Endodermal cell (in vitro differentiated cells): ENCODE results near the gene SZT2. TPM values are rescaled to one million over a fixed set of nuclear protein-coding genes. Genes with fewer than 3 reads are reported as not detected.

Source experiments
- DNase-seq: peaks from one replicate; pipeline ENCODE4 v3.0.0-alpha.2; 2017
- H3K27ac ChIP-seq: 2 replicates; pipeline ENCODE4 v1.5.1; 2013; ENCODE audit warnings: mild to moderate bottlenecking, low read depth, low read length, moderate library complexity
- H3K27me3 ChIP-seq: 2 replicates; pipeline ENCODE4 v1.6.1; 2013; ENCODE audit warnings: mild to moderate bottlenecking, low read length, moderate library complexity; ENCODE audit not compliant: insufficient read depth, control insufficient read depth, poor library complexity, severe bottlenecking
- H3K36me3 ChIP-seq: 2 replicates; pipeline ENCODE4 v1.7.0; 2013; ENCODE audit warnings: mild to moderate bottlenecking, low read length, moderate library complexity; ENCODE audit not compliant: control insufficient read depth, insufficient read depth
- H3K4me1 ChIP-seq: one replicate; pipeline ENCODE4 v1.7.0; 2013; ENCODE audit warnings: low read length; ENCODE audit not compliant: control insufficient read depth, insufficient read depth
- H3K4me3 ChIP-seq: 2 replicates; pipeline ENCODE4 v1.5.1; 2013; ENCODE audit warnings: mild to moderate bottlenecking, low read length, moderate library complexity
- H3K9ac ChIP-seq: 2 replicates; pipeline ENCODE4 v1.6.1; 2013; ENCODE audit warnings: mild to moderate bottlenecking, low read length, moderate library complexity; ENCODE audit not compliant: poor library complexity, severe bottlenecking; ENCODE audit errors: extremely low read depth
- H3K9me3 ChIP-seq: 2 replicates; pipeline ENCODE4 v1.6.1; 2013; ENCODE audit warnings: mild to moderate bottlenecking, low read length, moderate library complexity; ENCODE audit not compliant: control insufficient read depth
- H3K27ac Mint-ChIP-seq: 2 replicates; pipeline ENCODE4 v1.8.0; 2020; ENCODE audit warnings: mixed read lengths
- H3K27me3 Mint-ChIP-seq: 2 replicates; pipeline ENCODE4 v1.8.0; 2021; ENCODE audit warnings: mild to moderate bottlenecking, mixed read lengths; ENCODE audit not compliant: insufficient read depth
- H3K36me3 Mint-ChIP-seq: 2 replicates; pipeline ENCODE4 v1.8.0; 2020; ENCODE audit warnings: low read depth, mixed read lengths
- H3K4me1 Mint-ChIP-seq: 2 replicates; pipeline ENCODE4 v1.8.0; 2020; ENCODE audit warnings: mixed read lengths
- H3K4me3 Mint-ChIP-seq: 2 replicates; pipeline ENCODE4 v1.8.0; 2020; ENCODE audit warnings: mild to moderate bottlenecking, moderate library complexity, mixed read lengths
- H3K9me3 Mint-ChIP-seq: 2 replicates; pipeline ENCODE4 v1.8.0; 2020; ENCODE audit warnings: mild to moderate bottlenecking, mixed read lengths
- WGBS, 2 experiments: methylation state at CpG; one replicate each; pipeline versions ENCODE4 v1.1.5 to v1.1.7; 2013; ENCODE audit warnings: missing lambda C conversion rate in 2 of 2, mixed read lengths in 1 of 2; ENCODE audit not compliant: insufficient coverage in 1 of 2, insufficient read length in 1 of 2; 5-methylcytosine and 5-hydroxymethylcytosine counted together
- total RNA-seq, 2 donors: library from RNA; stranded (reverse); fragmentation: NEBNext Ultra II Directional in 1 of 2; extraction: Animal tissue kit (Norgen Biotek cat#: 25700) in 1 of 2; gene quantifications; 2 replicates in 1 of 2; 3 replicates in 1 of 2; pipeline ENCODE4 v1.2.1, GENCODE V29; 2021
- TF ChIP-seq, protein P1 (sequence below): fragments of 200-600 bp; sonication (generic); conservative IDR thresholded peaks from 2 replicates; pipeline ENCODE4 v1.5.0; 2021; ENCODE audit warnings: antibody characterized with exemption, mild to moderate bottlenecking

SZT2 gene
- total RNA-seq, 2 donors from 2014 or later, result 55.6 to 59.7 TPM

- TF ChIP-seq, protein P1, sequence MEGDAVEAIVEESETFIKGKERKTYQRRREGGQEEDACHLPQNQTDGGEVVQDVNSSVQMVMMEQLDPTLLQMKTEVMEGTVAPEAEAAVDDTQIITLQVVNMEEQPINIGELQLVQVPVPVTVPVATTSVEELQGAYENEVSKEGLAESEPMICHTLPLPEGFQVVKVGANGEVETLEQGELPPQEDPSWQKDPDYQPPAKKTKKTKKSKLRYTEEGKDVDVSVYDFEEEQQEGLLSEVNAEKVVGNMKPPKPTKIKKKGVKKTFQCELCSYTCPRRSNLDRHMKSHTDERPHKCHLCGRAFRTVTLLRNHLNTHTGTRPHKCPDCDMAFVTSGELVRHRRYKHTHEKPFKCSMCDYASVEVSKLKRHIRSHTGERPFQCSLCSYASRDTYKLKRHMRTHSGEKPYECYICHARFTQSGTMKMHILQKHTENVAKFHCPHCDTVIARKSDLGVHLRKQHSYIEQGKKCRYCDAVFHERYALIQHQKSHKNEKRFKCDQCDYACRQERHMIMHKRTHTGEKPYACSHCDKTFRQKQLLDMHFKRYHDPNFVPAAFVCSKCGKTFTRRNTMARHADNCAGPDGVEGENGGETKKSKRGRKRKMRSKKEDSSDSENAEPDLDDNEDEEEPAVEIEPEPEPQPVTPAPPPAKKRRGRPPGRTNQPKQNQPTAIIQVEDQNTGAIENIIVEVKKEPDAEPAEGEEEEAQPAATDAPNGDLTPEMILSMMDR, result no peak
- no peaks in the 10 kb centered on the region for H3K9me3 Mint-ChIP-seq
- WGBS, 2 experiments, result 91 to 94% methylated on average over 5 to 10 of the region's 10 CpGs
- Histone ChIP-seq H3K9ac (no peak overlapping the region), H3K27ac (no peak overlapping the region), H3K9me3 (no peaks in the 10 kb centered on the region), H3K4me1 (peaks cover 3% of the 10 kb centered on the region), H3K36me3 (no peaks in the 10 kb centered on the region), H3K4me3 (no peak overlapping the region), H3K27me3 (peaks cover 6% of the 10 kb centered on the region)
- peaks cover 4% of the 10 kb centered on the region for H3K36me3 Mint-ChIP-seq
- no peak overlapping the region for H3K27ac Mint-ChIP-seq
- no peaks in the 10 kb centered on the region for H3K27me3 Mint-ChIP-seq
- peaks cover 18% of the 10 kb centered on the region for H3K4me1 Mint-ChIP-seq
- no peak overlapping the region for H3K4me3 Mint-ChIP-seq
- no peak for DNase-seq
Observed at GRCh38 chr1:43351421-43352350, 38.0 kb upstream of the SZT2 start.

DNA sequence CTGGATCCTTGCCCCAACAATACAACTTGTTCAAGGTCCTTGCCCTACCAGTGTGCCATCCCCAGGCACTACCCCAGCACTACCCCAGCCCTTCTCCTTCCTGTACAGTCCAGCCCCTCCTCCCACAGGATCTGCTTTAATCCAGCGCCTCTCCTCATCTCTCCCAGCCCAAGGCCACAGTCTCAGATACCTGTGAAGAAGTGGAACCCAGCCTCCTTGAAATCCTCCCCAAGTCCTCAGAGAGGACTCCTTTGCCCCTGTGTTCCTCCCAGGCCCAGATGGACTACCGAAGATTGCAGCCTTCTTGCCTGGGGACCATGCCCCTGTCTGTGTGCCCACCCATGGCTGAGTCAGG is 37.4 kb upstream of the SZT2 start:
- Mint-ChIP-seq H3K27ac (no peak overlapping the region), H3K27me3 (no peaks in the 10 kb centered on the region)
- TF ChIP-seq, protein P1, result no peak

DNA sequence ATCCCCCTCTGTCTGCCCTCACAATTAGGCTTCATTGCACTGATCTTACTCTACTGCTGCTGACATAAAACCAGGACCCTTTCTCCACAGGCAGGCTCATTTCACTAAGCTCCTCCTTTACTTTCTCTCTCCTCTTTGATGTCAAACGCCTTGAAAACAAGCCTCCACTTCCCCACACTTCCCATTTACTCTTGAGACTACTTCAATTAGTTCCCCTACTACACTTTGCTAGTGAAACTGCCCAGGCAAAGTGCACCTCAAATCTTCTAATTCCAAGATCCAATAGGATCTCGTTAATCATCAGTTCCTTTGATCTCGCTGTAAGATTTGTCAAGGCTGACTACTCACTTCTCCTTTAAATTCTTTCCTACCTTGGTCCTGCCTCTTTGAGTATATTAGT is 36.8 kb upstream of the SZT2 start:
- H3K4me3 Mint-ChIP-seq, result no peak overlapping the region
- no peak overlapping the region for H3K27ac Mint-ChIP-seq
- Histone ChIP-seq H3K27ac (no peak overlapping the region), H3K4me3 (no peak overlapping the region), H3K4me1 (no peaks in the 10 kb centered on the region), H3K36me3 (no peaks in the 10 kb centered on the region), H3K9ac (no peak overlapping the region), H3K9me3 (no peaks in the 10 kb centered on the region), H3K27me3 (peaks cover 4% of the 10 kb centered on the region)
- H3K36me3 Mint-ChIP-seq, result peaks cover 6% of the 10 kb centered on the region
- no peaks in the 10 kb centered on the region for H3K9me3 Mint-ChIP-seq
- DNase-seq, result no peak
- no peaks in the 10 kb centered on the region for H3K27me3 Mint-ChIP-seq
- WGBS, 2 experiments, result 69 to 83% methylated on average over 3 of the region's 3 CpGs
- H3K4me1 Mint-ChIP-seq, result peaks cover 16% of the 10 kb centered on the region
- TF ChIP-seq, protein P1, result no peak

More for the DNA sequence above, 37.4 kb upstream of the SZT2 start:
- H3K27me3 ChIP-seq, result peaks cover 6% of the 10 kb centered on the region
- H3K4me3 Mint-ChIP-seq, result no peak overlapping the region
- H3K9me3 Mint-ChIP-seq, result no peaks in the 10 kb centered on the region
- no peaks in the 10 kb centered on the region for H3K4me1 ChIP-seq
- H3K9me3 ChIP-seq, result no peaks in the 10 kb centered on the region
- H3K9ac ChIP-seq, result no peak overlapping the region
- no peak for DNase-seq
- peaks cover 6% of the 10 kb centered on the region for H3K36me3 Mint-ChIP-seq
- H3K27ac ChIP-seq, result no peak overlapping the region
- WGBS, 2 experiments, result 67 to 89% methylated on average over 1 to 2 of the region's 2 CpGs
- H3K4me3 ChIP-seq, result no peak overlapping the region
- no peaks in the 10 kb centered on the region for H3K36me3 ChIP-seq
- peaks cover 14% of the 10 kb centered on the region for H3K4me1 Mint-ChIP-seq
